NCI-H2196 (cell line): ENCODE results near the gene VPS35.

Experiments
- DNase-seq: peaks from one replicate; lab custom pipeline; 2025; ENCODE audit not compliant: unreplicated experiment; lab: John Stamatoyannopoulos, UW

The VPS35 gene

DNA sequence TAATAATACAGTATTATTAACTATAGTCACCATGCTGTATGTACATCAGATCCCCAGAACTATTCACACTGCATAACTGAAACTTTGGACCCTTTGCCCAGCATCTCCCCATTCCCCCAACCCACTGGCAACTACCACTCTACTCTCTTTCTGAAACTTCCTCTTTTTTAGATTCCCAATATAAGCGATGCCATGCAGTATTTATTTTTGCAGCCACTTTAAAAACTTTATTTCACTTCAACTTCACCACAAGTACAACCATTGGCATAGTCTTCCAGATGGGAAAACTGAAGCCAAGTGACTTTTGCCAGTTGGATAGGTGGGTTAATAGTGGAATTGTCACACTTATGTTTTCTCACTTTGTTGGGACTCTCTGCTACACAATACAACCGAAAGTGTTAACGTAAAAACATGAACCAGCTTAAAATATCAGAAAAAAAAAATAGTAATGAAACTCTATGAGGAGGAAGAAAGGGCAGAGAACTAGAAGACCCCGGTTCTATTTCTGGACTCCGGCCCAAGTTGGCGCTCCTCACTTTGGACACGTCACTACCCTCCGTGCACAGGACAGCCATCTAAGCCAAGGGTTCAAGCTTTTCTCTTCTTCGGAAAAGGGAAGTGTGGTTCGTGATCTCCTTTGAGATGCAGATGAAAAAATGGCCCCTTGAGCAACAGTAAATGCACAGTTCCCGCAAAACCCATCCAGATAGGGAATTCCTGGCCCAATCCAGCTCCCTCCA, 68.5 kb downstream of the VPS35 start:
- no peak for DNase-seq

DNA sequence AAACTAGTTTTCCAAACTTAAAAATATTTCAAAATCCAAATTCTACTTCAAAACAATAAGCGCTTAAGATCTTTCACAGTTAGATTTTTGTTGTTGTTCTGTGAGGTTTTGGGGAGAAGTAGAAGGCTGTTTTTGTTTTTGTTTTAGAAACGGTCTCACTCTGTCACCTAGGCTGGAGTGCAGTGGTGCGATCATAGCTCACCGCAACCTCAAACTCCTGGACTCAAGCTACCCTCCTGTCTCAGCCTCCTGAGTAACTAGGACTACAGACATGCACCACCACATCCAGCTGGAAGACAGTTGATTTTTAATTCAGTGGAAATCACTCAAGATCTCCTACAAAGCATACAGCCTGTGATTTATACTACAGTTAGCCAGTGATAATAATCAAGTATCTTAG, 70.5 kb downstream of the VPS35 start:
- DNase-seq = no peak

DNA sequence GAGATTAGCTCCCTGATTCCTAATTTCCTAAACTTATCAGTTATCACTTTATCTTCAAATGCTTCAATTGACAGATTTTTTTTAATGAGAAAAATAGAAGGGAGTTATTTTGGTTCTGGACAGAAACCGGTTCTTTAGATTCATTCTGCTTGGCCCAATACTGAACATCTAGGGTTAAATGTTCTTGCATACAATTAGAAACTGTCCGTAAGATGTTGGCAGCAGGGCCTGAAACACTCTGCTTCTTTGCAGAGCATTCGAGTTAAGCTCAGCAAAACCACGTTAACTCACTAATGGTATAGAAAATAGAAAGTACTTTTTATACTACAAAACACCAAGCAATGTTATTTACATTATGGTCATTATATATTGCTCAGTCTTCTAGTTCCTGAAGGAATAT, 75.0 kb downstream of the VPS35 start:
- DNase-seq = no peak

DNA sequence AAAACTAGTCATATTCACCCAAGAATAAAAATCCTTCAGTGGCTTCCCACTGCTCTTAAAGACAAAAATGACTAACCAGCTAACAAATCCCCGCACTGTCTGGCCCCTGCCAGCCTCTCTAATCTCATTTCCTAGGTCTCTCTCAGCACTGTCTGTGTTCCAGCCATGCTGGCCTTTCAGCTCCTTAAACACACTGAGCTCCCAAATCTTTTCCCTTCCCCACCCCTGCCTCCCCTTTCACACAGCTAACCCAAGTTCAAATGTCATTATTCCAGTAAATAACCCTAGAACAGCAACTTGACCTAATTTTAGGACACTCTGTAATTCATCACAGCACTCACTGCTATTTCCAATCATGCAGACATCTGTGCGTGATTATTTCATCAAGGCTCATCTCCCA, 75.6 kb downstream of the VPS35 start:
- no peak for DNase-seq

DNA sequence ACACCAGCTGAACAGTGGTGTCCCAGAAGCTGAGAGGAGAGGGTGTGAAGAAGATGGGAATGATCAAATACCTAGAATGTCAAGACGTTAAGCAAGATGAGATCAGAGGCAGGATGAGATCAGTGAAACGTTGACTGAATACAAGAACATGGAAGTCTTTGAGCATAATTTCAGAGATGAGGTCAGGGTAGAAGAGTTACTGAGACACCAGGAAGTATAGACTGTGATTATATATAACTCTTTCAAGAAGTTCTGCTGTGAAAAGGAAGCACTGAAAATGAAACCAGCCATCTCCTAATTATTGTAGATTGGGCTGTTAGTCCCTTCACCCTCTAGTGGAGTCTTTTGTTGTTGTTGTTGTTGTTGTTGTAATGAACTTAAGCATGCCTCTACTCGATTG, 76.9 kb downstream of the VPS35 start:
- DNase-seq = no peak

DNA sequence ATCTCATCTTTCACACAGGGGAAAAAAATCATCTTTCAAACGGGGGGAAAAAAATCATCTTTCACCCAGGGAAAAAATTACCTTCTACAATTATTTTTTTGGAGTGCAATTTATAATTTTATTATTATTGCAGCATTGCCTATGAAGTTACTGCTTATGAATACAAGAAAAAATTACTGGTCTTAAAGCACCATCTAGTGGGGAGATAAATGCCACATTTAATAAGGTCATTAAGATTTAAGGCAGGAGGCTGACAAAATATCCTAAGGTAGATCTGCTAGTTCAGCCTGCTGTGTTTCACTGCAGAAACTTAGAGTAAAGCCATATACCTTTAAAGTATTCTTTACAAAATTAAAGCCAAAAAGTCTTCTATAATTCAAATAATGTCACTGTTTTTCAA, 81.4 kb downstream of the VPS35 start:
- no peak for DNase-seq

DNA sequence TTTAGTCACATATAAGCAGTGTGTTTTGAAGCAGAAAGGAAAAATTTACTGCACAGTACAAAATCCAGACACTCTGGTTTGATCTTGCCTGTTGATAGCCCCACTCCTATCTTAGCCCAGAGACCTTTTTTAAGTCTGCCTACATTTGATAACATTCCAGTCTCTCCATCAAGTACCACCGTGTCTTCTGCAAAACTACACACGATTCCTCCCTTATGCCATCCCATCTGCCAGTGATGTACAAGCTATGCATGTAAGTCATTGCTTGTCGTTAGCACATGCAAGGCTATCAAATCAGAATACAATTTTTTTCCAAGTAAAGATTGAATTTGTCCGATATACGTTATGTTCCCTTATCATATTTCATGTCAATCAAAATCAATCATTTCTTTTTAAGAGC, 82.7 kb downstream of the VPS35 start:
- no peak for DNase-seq
